ENCODE data around the gene MYO1E. TPM values are rescaled to one million over a fixed set of nuclear protein-coding genes. Genes with fewer than 3 reads are reported as not detected.

MYO1E gene
- total and polyA plus RNA-seq, 10 donors, result 21.3 to 115 (median 65.6) TPM

- WGBS, 5 donors, result 87 to 94% (median 91%) methylated on average over 1 of the region's 1 CpG
- Histone ChIP-seq H3K36me3 (no peaks in the 10 kb centered on the region), H3K27me3 (replicated peaks in 1 of 7) (no peaks in the 10 kb centered on the region), H3K4me1 (peaks cover 0 to 18% (median 0%) of the 10 kb centered on the region in 6 donors), H3K27ac (no peak overlapping the region), H3K4me3 (no peak overlapping the region), H3K9me3 (no peaks in the 10 kb centered on the region)
- intact Hi-C loops (cut with DNase I; ENCODE audit: low total_unique reads), result loop anchor here (10.0 kb wide), 1 partner anchor 115 kb away; no protein-coding TSS in a partner anchor
- no peak for DNase-seq
- no peak for TF ChIP-seq POLR2AphosphoS5 (IDR thresholded peaks at IDR 0.05)
- no peak for TF ChIP-seq CTCF (IDR thresholded peaks at IDR 0.05 in 8 of 11, conservative IDR thresholded peaks at IDR 0.05 in 3 of 11)
Measured at GRCh38 chr15:59379531-59379930, 6.9 kb upstream of the MYO1E start.

- no peaks in the 10 kb centered on the region for H3K36me3 ChIP-seq
- H3K4me1 ChIP-seq, result peaks cover 0 to 18% (median 0%) of the 10 kb centered on the region in 6 donors
- peaks cover 0 to 3% (median 0%) of the 10 kb centered on the region in 7 donors for H3K27me3 ChIP-seq (replicated peaks in 1 of 7)
- H3K4me3 ChIP-seq, result no peak overlapping the region
- no peak for TF ChIP-seq POLR2A (IDR thresholded peaks at IDR 0.05)
- no peak for TF ChIP-seq POLR2AphosphoS5 (IDR thresholded peaks at IDR 0.05)
- TF ChIP-seq CTCF (IDR thresholded peaks at IDR 0.05 in 8 of 11, conservative IDR thresholded peaks at IDR 0.05 in 3 of 11), result no peak
- H3K27ac ChIP-seq, result no peak overlapping the region
- no peak for DNase-seq
- H3K9me3 ChIP-seq, result no peaks in the 10 kb centered on the region
- intact Hi-C loops (cut with DNase I; ENCODE audit: low total_unique reads), result loop anchor here (10.0 kb wide), 1 partner anchor 116 kb away; no protein-coding TSS in a partner anchor
Measured at GRCh38 chr15:59378855-59379254, 6.2 kb upstream of the MYO1E start.

GRCh38 chr15:59377924-59378323, 5.3 kb upstream of the MYO1E start:
- Histone ChIP-seq H3K4me3 (no peak overlapping the region), H3K36me3 (no peaks in the 10 kb centered on the region), H3K27me3 (replicated peaks in 1 of 7) (peaks cover 0 to 13% (median 0%) of the 10 kb centered on the region in 7 donors), H3K27ac (no peak overlapping the region), H3K4me1 (peaks cover 0 to 25% (median 8%) of the 10 kb centered on the region in 6 donors), H3K9me3 (no peaks in the 10 kb centered on the region)
- intact Hi-C loops (cut with DNase I; ENCODE audit: low total_unique reads), result loop anchor here (10.0 kb wide), 1 partner anchor 117 kb away; no protein-coding TSS in a partner anchor
- no peak for TF ChIP-seq POLR2A (IDR thresholded peaks at IDR 0.05)
- no peak for TF ChIP-seq CTCF (IDR thresholded peaks at IDR 0.05 in 8 of 11, conservative IDR thresholded peaks at IDR 0.05 in 3 of 11)
- no peak for TF ChIP-seq POLR2AphosphoS5 (IDR thresholded peaks at IDR 0.05)
- WGBS, 5 donors, result 65 to 81% (median 72%) methylated on average over 3 of the region's 3 CpGs
- no peak for DNase-seq

GRCh38 chr15:59376733-59377132, 4.1 kb upstream of the MYO1E start:
- DNase-seq, result no peak
- H3K27me3 ChIP-seq (replicated peaks in 1 of 7), result peaks cover 0 to 25% (median 7%) of the 10 kb centered on the region in 7 donors
- H3K36me3 ChIP-seq, result no peaks in the 10 kb centered on the region
- no peak for TF ChIP-seq POLR2A (IDR thresholded peaks at IDR 0.05)
- no peak for TF ChIP-seq POLR2AphosphoS5 (IDR thresholded peaks at IDR 0.05)
- TF ChIP-seq CTCF (IDR thresholded peaks at IDR 0.05 in 8 of 11, conservative IDR thresholded peaks at IDR 0.05 in 3 of 11), result peak in 1 of 11 experiments; percentile 9
- H3K4me1 ChIP-seq, result peaks cover 0 to 35% (median 16%) of the 10 kb centered on the region in 6 donors
- no peak overlapping the region for H3K27ac ChIP-seq
- no peaks in the 10 kb centered on the region for H3K9me3 ChIP-seq
- no peak overlapping the region for H3K4me3 ChIP-seq
- WGBS, 5 donors, result 87 to 96% (median 91%) methylated on average over 2 of the region's 2 CpGs
- intact Hi-C loops (cut with DNase I; ENCODE audit: low total_unique reads), result loop anchor here (10.0 kb wide), 1 partner anchor 118 kb away; no protein-coding TSS in a partner anchor

Measured in spleen (tissue), 11 donors.